M059J (cell line): ENCODE data around the gene TFCP2. TPM values are rescaled to one million over a fixed set of nuclear protein-coding genes. Genes with fewer than 3 reads are reported as not detected.

Experiments
- total RNA-seq: library from RNA; depleted of rRNA; stranded (reverse); fragments of >200 nt; shearing (Covaris generic); gene quantifications from 2 replicates; pipeline ENCODE4 v1.2.3, GENCODE V29; 2014; rRNA removed

Gene TFCP2
- total RNA-seq, 1 experiment from 2014 or later, result 6.8 TPM

Other genes with a start within 250 kb of the TFCP2 start
- gene HIGD1C, start 220.6 kb downstream of the TFCP2 start, total RNA-seq, result not detected in 2 replicates
- 13.7 and 17.9 TPM in 2 replicates for gene SLC11A2, start 146.8 kb downstream of the TFCP2 start, total RNA-seq
- gene LETMD1, start 124.8 kb downstream of the TFCP2 start, total RNA-seq, result 33.0 and 40.3 TPM in 2 replicates
- 12.6 and 16.8 TPM in 2 replicates for gene CSRNP2, start 89.5 kb downstream of the TFCP2 start, total RNA-seq
- gene POU6F1, start 44.9 kb upstream of the TFCP2 start, total RNA-seq, result 1.4 and 7.8 TPM in 2 replicates
- gene DAZAP2, start 65.7 kb upstream of the TFCP2 start, total RNA-seq, result 480 and 492 TPM in 2 replicates
- gene SMAGP, start 97.3 kb upstream of the TFCP2 start, total RNA-seq, result 15.8 and 17.8 TPM in 2 replicates
- not detected in 2 replicates for gene BIN2, start 151.0 kb upstream of the TFCP2 start, total RNA-seq
- not detected in 2 replicates for gene CELA1, start 173.5 kb upstream of the TFCP2 start, total RNA-seq
- 31.4 and 48.0 TPM in 2 replicates for gene GALNT6, start 218.3 kb upstream of the TFCP2 start, total RNA-seq